WTC11 (cell line): Measurements from ENCODE around the gene CGB3.

Experiments
- ESRRA ChIP-seq: sonication (generic); formaldehyde crosslinking; IDR thresholded peaks from 2 replicates; pipeline ENCODE4 v1.8.1; 2022; ENCODE audit warnings: mild to moderate bottlenecking, missing genetic modification reagents, borderline replicate concordance
- FOXP1 ChIP-seq: sonication (generic); formaldehyde crosslinking; IDR thresholded peaks from 2 replicates; pipeline ENCODE4 v1.8.0; 2022; ENCODE audit warnings: missing genetic modification reagents, mild to moderate bottlenecking, moderate library complexity, borderline replicate concordance
- NFE2L1 ChIP-seq: sonication (generic); formaldehyde crosslinking; IDR thresholded peaks from 2 replicates; pipeline ENCODE4 v1.8.1; 2023; ENCODE audit warnings: missing genetic modification reagents

GRCh38 chr19:49022116-49022515, 2.0 kb downstream of the CGB3 start:
- no peak for TF ChIP-seq ESRRA (CRISPR knock-in tag)
- no peak for TF ChIP-seq NFE2L1
- no peak for TF ChIP-seq FOXP1
